CD4-positive, alpha-beta T cell (primary cell): ENCODE data around the gene RRM1. TPM values are rescaled to one million over a fixed set of nuclear protein-coding genes. Genes with fewer than 3 reads are reported as not detected.

ENCODE experiments used
- ATAC-seq: fragments of 200-7000 bp; cut with Tn5 transposase; one replicate; pipeline ENCODE4 v1.10.0; 2022; ENCODE audit warnings: mild to moderate bottlenecking; ENCODE audit not compliant: poor library complexity
- CTCF ChIA-PET: fragments of 350-600 bp; sonication (Branson Sonifier 250); formaldehyde crosslinking; loops from one replicate; lab custom pipeline; 2021; ENCODE audit warnings: antibody characterized with exemption, inconsistent platforms; lab: Charles Lee
- POLR2A ChIA-PET: fragments of 350-600 bp; sonication (Branson Sonifier 250); formaldehyde crosslinking; loops from one replicate; lab custom pipeline; 2021; ENCODE audit warnings: antibody characterized with exemption, inconsistent platforms; lab: Charles Lee
- DNase-seq, 14 experiments: peaks; one replicate each; pipeline ENCODE4 v3.0.0-alpha.2; 2013 to 2020; ENCODE audit warnings: mixed read lengths in 2 of 14
- H3K27ac ChIP-seq, 2 donors: one replicate each; pipeline versions ENCODE4 v1.5.1 to v1.7.0; 2013; ENCODE audit warnings: low read length in 2 of 2, low read depth in 1 of 2, mild to moderate bottlenecking in 1 of 2
- H3K27me3 ChIP-seq, 2 experiments: 1 replicate in 1 of 2; 2 replicates in 1 of 2; pipeline versions ENCODE4 v1.6.1 to v1.7.0; 2013; ENCODE audit warnings: low read length in 2 of 2, control low read depth in 1 of 2, mild to moderate bottlenecking in 1 of 2, moderate library complexity in 1 of 2; ENCODE audit not compliant: insufficient read depth in 2 of 2, control insufficient read depth in 1 of 2
- H3K36me3 ChIP-seq: one replicate; pipeline ENCODE4 v1.6.1; 2013; ENCODE audit warnings: low read length, control low read depth; ENCODE audit not compliant: insufficient read depth
- H3K4me1 ChIP-seq: one replicate; pipeline ENCODE4 v1.6.1; 2013; ENCODE audit warnings: low read length, control low read depth; ENCODE audit not compliant: insufficient read depth
- H3K4me3 ChIP-seq: one replicate; pipeline ENCODE4 v1.5.1; 2013; ENCODE audit warnings: mild to moderate bottlenecking, low read length, moderate library complexity
- H3K9me3 ChIP-seq, 2 experiments: 1 replicate in 1 of 2; 2 replicates in 1 of 2; pipeline versions ENCODE4 v1.6.1 to v1.7.0; 2013; ENCODE audit warnings: low read length in 2 of 2, mild to moderate bottlenecking in 2 of 2, control low read depth in 1 of 2, moderate library complexity in 1 of 2; ENCODE audit not compliant: control insufficient read depth in 1 of 2, insufficient read depth in 1 of 2
- H3K27ac Mint-ChIP-seq: one replicate; pipeline ENCODE4 v1.8.0; 2020; ENCODE audit warnings: mixed read lengths
- H3K27me3 Mint-ChIP-seq: one replicate; pipeline ENCODE4 v1.8.0; 2021; ENCODE audit warnings: mixed read lengths
- H3K36me3 Mint-ChIP-seq: one replicate; pipeline ENCODE4 v1.8.0; 2021; ENCODE audit warnings: low read depth, mixed read lengths
- H3K4me1 Mint-ChIP-seq: one replicate; pipeline ENCODE4 v1.8.0; 2021; ENCODE audit warnings: low read depth, mixed read lengths
- H3K4me3 Mint-ChIP-seq: one replicate; pipeline ENCODE4 v1.8.0; 2020; ENCODE audit warnings: mild to moderate bottlenecking, mixed read lengths
- H3K9me3 Mint-ChIP-seq: one replicate; pipeline ENCODE4 v1.8.0; 2020; ENCODE audit warnings: mixed read lengths
- CTCF ChIP-seq: fragments of 200-600 bp; IDR thresholded peaks from one replicate; pipeline ENCODE4 v1.8.0; 2022; ENCODE audit warnings: antibody characterized with exemption, mild to moderate bottlenecking
- intact Hi-C, 2 experiments: fragments of 100-400 bp; cut with DNase I in 1 of 2; cut with micrococcal nuclease in 1 of 2; formaldehyde crosslinking; loops; one replicate each; pipeline versions ENCODE4 v1.15.1 to v1.9.0; 2023 to 2025; cut with DNase I, micrococcal nuclease
- total RNA-seq, 174 experiments: library from RNA in 2 of 174; stranded (reverse) in 2 of 174; gene quantifications; one replicate each; pipeline ENCODE4 v1.2.3 and lab custom pipeline; 2021 to 2026

Gene RRM1
- total RNA-seq, 2 experiments from 2014 or later, result 64.7 to 73.1 TPM

DNA sequence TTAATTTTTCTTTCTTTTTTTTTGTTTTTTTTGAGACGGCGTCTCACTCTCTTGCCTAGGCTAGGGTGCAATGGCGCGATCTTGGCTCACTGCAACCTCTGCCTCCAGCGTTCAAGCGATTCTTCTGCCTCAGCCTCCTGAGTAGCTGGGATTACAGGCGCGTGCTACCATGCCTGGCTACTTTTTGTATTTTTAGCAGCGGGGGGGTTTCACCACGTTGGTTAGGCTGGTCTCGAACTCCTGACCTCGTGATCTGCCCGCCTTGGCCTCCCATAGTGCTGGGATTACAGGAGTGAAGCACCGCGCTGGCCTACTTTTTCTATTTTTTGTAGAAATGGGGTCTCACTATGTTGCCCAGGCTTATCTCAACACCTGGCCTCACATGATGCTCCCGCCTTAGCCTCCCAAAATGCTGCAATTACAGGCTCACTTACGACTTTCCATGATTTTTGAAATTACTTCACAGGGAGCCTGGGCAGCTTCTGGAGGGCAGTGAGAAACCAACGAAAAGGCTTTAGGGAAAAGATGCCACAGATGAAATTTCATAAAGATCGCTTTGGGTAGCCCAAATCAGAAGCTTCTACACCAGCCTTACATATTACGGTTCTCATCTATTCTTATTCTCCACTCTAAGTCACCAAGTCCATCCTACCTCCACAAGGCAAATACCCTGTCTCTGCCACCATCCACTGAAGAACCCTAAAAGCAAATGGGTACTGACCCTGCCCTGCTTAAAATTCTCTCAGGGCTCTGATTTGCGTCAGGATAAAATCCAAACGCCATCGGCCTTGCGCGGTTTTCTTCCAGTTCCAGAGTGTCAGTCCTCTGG, 866 bp upstream of the RRM1 start:
- peak overlapping the region; percentile 99 for H3K27ac Mint-ChIP-seq
- CTCF ChIA-PET, result interaction anchor here (0.7 to 2.1 kb wide), 2 partner anchors 21 to 239 kb away, joined by 5 read pairs; no protein-coding TSS in a partner anchor
- peak overlapping the region; percentile 69 to 93 for H3K27ac ChIP-seq
- no peak for DNase-seq
- no peaks in the 10 kb centered on the region for H3K9me3 ChIP-seq
- peaks cover 4% of the 10 kb centered on the region for H3K36me3 ChIP-seq
- peak overlapping the region; percentile 99 for H3K4me3 Mint-ChIP-seq
- H3K9me3 Mint-ChIP-seq, result no peaks in the 10 kb centered on the region
- no peaks in the 10 kb centered on the region for H3K27me3 ChIP-seq
- peak overlapping the region; percentile 93 for H3K4me3 ChIP-seq
- H3K4me1 Mint-ChIP-seq, result peaks cover 88% of the 10 kb centered on the region
- peaks cover 81% of the 10 kb centered on the region for H3K4me1 ChIP-seq
- TF ChIP-seq CTCF, result no peak
- H3K36me3 Mint-ChIP-seq, result peaks cover 56% of the 10 kb centered on the region
- ATAC-seq, result no peak
- POLR2A ChIA-PET, result interaction anchor here (1.4 to 2.3 kb wide), 3 partner anchors 151 to 252 kb away, joined by 3 to 11 read pairs (median 9); partner anchors contain the start of genes RHOG and STIM1
- intact Hi-C loops, result no loop called here
- no peaks in the 10 kb centered on the region for H3K27me3 Mint-ChIP-seq

DNA sequence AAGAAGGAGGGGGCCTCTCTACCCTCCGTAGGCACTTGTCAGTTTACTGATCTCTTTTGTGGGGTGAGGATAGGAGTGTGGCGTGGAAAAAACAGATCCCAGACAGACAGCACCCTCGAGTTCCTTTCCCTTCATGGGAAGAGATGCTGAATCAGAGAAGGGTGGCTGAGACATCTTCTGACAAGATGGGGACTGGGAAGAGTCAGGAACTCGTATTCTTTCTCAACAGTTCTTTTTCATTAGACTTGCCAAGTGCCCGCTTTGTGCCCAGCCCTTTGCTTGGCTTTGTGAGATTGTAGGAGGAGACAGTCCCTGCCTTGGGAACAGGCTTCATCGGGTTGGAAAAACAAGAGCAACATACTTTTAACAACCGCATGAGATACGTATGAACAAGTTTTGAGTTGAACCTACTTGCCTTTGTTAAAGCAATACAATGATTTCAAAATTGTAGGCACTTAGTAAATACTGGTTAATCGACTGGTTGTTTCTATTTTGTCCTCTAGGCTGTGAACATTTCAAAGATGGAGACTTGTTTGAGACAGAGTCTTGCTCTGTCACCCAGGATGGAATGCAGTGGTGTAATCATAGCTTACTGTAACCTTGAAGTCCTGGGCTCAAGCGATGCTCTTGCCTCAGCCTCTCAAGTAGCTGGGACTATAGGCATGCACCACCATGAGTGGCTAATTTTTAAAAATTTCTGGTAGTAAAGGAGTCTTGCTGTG, 1.1 kb downstream of the RRM1 start:
- ChIA-PET CTCF (interaction anchor here (1.8 to 2.1 kb wide), 2 partner anchors 23 to 241 kb away, joined by 5 read pairs; no protein-coding TSS in a partner anchor), POLR2A (interaction anchor here (0.6 to 2.3 kb wide), 6 partner anchors 129 to 282 kb away, joined by 3 to 11 read pairs (median 4); partner anchors contain the start of genes RHOG and STIM1)
- no peaks in the 10 kb centered on the region for H3K27me3 Mint-ChIP-seq
- no peaks in the 10 kb centered on the region for H3K9me3 Mint-ChIP-seq
- intact Hi-C loops, result no loop called here
- DNase-seq, result peak in 3 of 14 experiments; percentile 23 to 33 (median 32)
- Histone ChIP-seq H3K27ac (peak overlapping the region; percentile 69 to 93), H3K4me3 (peak overlapping the region; percentile 93), H3K9me3 (no peaks in the 10 kb centered on the region), H3K4me1 (peaks cover 61% of the 10 kb centered on the region), H3K27me3 (no peaks in the 10 kb centered on the region), H3K36me3 (no peaks in the 10 kb centered on the region)
- peaks cover 53% of the 10 kb centered on the region for H3K36me3 Mint-ChIP-seq
- TF ChIP-seq CTCF, result no peak
- peaks cover 89% of the 10 kb centered on the region for H3K4me1 Mint-ChIP-seq
- peak overlapping the region; percentile 99 for H3K27ac Mint-ChIP-seq
- no peak for ATAC-seq
- H3K4me3 Mint-ChIP-seq, result peak overlapping the region; percentile 99

GRCh38 chr11:4098026-4098621, 3.5 kb downstream of the RRM1 start:
- H3K9me3 ChIP-seq, result no peaks in the 10 kb centered on the region
- intact Hi-C loops, result no loop called here
- POLR2A ChIA-PET, result interaction anchor here (0.5 to 1.0 kb wide), 4 partner anchors 258 to 352 kb away, joined by 3 to 5 read pairs (median 3); partner anchors contain the start of gene RHOG
- Mint-ChIP-seq H3K36me3 (peaks cover 65% of the 10 kb centered on the region), H3K27me3 (no peaks in the 10 kb centered on the region), H3K4me3 (no peak overlapping the region), H3K9me3 (no peaks in the 10 kb centered on the region), H3K4me1 (peaks cover 81% of the 10 kb centered on the region), H3K27ac (no peak overlapping the region)
- no peak overlapping the region for H3K27ac ChIP-seq
- H3K4me3 ChIP-seq, result no peak overlapping the region
- H3K36me3 ChIP-seq, result peaks cover 8% of the 10 kb centered on the region
- DNase-seq, result no peak
- no peak for TF ChIP-seq CTCF
- CTCF ChIA-PET, result interaction anchor here (1.0 kb wide), 1 partner anchor 25 kb away, joined by 3 read pairs; no protein-coding TSS in a partner anchor
- ATAC-seq, result no peak
- peaks cover 37% of the 10 kb centered on the region for H3K4me1 ChIP-seq
- H3K27me3 ChIP-seq, result no peaks in the 10 kb centered on the region
